Germinal center (tissue), 1 donor: ENCODE data around the gene ADAMTS1.

Experiments used
- DNase-seq: peaks from one replicate; pipeline ENCODE4 v3.0.0; 2012; ENCODE audit warnings: mixed read lengths, low spot score

Gene ADAMTS1

DNA sequence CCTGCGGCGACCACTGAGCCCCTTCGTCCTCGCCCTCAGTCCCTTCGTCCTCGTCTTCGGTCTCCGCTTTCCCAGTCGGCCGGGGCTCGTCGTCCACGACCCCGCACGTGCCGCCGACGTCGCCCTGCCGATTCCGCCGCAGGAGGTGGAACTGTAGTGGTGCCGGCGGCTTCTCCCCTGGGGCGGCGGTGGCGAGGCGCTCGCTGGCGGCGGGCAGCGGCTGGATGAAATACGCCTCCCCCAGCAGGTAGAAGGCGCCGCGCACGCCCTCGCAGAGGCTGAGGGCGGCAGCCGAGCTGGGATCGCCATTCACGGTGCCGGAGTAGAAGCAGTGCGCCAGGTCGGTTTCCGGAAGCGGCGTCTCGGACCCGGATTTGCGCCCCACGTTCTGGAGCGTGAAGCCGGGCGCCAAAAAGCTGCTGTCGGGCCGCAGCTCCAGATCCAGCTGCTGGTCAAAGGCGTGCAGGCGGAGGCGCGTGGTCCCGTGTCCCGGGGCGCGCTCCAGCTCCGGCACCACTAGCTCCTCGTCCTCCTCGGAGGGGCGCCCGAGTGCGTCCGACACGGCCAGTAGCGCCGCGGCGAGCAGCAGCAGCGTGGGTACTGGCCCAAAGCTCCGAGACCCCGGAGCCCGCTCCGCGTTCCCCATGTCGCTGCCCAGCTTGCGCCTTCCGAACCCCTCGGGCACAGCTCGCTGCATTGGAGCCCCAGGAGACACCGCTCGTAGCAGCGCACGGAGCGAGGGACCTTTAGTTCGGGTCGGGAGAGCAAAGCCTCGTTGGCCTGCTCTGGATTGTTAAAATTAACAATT is 747 bp downstream of the ADAMTS1 start:
- no peak for DNase-seq

- DNase-seq, result no peak
Measured at GRCh38 chr21:26843933-26844257, 1.3 kb downstream of the ADAMTS1 start.

DNA sequence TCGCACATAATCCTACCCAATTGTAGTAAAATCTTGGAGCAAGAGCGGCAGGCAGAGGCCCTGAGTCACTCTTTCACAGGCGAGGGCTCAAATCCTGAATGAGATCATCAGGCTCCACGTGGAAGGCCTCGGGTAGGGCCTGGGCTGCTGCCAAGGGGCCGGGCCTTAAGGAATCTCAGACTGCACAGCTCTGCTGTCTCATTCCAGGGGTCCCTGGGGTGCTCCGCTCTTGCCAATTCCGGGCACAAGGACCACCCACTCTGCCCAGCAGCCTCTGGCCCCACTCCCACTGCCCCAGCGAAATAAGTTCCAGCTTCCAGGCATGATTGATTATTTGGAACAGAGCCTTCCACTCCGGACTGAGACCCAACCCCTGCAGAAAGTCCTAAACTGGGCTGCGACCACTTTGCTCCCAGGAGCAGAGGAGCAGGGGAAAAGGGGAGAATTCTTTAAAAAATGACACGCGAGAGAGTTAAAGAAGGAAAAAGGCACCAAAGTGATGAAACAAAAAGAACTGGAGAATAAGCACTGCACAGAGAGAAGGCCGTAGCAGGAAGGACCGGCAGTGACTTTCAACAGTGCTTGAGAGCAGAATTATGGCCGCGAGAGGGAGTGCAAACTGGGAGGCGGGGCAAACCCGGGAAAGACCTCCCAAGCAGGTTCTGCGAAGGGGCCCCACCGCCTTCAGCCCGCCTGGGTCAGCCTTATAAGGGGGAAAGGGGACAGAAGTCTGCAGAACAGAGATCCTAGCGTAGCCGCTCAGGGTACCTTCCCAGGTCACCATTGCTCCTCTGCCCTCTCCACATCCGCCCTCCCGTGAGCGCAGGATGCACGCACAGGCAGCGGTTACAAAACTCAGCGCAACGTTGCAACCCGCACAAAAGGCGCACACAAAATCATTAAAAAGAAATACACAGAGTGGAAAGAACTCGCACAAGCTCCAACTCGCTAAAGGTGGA is 2.0 kb downstream of the ADAMTS1 start:
- no peak for DNase-seq

- no peak for DNase-seq
Measured at GRCh38 chr21:26842300-26842699, 2.9 kb downstream of the ADAMTS1 start.

DNA sequence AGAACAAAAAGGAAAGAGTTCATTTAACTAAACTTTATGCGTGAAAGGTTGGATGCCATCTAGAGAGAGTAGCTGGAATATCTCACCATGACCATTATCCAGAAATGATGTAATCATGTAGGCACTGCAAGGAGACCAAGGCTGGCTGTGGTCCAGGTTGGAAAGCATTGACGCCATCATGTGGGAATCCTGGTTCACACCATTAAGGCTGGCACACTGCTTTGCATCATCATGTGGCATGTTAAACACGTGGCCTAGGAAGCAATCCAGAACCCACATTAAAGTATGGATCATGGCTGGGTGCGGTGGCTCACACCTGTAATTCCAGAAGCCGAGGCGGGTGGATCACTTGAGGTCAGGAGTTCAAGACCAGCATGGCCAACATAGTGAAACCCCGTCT is 4.3 kb downstream of the ADAMTS1 start:
- no peak for DNase-seq

- DNase-seq, result no peak
Measured at GRCh38 chr21:26840201-26840600, 5.0 kb downstream of the ADAMTS1 start.

DNA sequence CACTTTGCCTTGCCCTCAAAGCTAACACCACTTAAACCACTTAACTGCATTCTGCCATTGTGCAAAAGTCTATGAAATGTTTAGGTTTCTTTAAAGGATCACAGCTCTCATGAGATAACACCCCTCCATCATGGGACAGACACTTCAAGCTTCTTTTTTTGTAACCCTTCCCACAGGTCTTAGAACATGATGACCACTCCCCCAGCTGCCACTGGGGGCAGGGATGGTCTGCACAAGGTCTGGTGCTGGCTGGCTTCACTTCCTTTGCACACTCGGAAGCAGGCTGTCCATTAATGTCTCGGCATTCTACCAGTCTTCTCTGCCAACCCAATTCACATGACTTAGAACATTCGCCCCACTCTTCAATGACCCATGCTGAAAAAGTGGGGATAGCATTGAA is 7.7 kb downstream of the ADAMTS1 start:
- no peak for DNase-seq

DNA sequence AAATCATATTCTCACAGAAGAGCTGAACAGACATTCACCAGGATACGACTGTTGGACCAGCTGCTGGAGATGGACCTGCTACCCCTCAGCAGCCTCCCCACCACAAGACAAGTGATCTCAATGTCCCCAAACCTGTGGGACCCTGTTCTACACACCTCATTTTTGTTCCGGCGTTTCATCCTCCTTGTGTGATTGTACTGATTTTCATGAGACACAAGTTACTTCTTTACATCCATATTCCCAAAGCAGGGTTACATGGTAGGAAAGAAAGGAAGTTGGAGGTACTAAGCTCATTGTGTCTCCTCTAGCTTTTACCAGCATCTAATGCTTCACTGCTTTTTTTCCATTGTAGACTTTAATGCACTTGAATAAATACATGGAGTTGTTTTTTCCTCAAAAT is 8.7 kb downstream of the ADAMTS1 start:
- no peak for DNase-seq

- no peak for DNase-seq
Measured at GRCh38 chr21:26835714-26836265, 9.4 kb downstream of the ADAMTS1 start.

GRCh38 chr21:26835027-26835713 is 10.0 kb downstream of the ADAMTS1 start:
- no peak for DNase-seq

- DNase-seq, result no peak
Measured at GRCh38 chr21:26834181-26834905, 10.9 kb downstream of the ADAMTS1 start.

- no peak for DNase-seq
Measured at GRCh38 chr21:26833460-26833939, 11.7 kb downstream of the ADAMTS1 start.

DNA sequence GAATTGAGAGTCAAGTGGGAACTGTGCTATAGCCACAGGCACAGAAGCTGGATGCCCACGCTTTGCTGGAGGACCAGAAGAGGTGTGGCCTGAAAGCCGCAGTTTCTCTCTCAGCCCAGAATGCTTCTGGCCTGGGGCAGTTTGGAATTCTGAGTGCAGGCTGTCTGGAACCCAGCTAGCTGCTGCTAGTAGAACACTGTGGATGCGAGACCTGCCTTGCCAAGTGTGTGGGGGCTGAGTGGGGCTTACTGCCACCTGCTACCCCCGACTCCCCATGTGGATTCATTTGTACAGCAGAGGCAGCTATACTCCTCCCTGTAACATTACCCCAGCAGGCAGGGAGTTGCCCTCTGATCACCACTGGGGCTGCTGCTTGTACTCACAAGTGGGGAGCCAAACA is 12.2 kb downstream of the ADAMTS1 start:
- no peak for DNase-seq

DNA sequence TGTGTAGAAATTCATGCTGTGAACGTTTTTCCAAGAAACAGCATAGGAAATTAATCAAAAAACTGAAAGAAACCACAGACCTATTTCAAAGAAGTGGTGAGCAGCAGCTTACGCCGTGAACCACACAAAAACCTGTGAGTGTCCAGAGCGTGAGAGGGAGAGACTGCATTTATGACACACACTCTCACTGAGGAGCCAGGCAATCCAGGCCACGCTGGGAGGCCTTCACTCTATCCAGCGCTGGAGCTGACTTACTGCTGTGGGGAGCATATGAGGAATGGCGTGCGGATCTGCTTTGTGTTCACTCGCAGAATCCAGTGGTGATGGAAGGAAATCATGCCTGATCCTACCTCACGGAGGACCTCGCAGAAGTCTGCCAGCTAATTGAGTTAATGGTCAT is 12.7 kb downstream of the ADAMTS1 start:
- DNase-seq, result no peak

GRCh38 chr21:26826801-26827200 is 18.4 kb downstream of the ADAMTS1 start:
- DNase-seq, result no peak

DNA sequence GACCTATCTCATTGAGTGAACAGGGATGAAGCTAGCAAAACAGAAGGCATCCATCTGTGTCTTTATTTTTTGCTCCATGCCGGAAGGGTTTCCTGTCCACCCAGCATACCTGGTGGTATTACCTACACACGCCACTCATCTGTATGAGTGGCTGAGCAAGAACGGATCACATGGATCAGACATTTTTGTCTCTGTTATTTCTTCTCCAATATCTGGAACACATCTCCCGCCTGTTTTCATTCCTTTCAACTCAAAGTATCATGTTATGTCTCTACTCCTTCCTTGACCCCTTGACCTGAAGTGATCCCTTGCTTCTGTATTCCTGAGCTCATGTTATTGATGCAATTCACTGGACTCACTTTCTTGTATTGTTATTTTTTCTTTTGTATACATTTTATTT is 24.7 kb downstream of the ADAMTS1 start:
- no peak for DNase-seq

- DNase-seq, result no peak
Measured at GRCh38 chr21:26819740-26820324, 25.4 kb downstream of the ADAMTS1 start.

GRCh38 chr21:26818906-26819305 is 26.3 kb downstream of the ADAMTS1 start:
- no peak for DNase-seq

DNA sequence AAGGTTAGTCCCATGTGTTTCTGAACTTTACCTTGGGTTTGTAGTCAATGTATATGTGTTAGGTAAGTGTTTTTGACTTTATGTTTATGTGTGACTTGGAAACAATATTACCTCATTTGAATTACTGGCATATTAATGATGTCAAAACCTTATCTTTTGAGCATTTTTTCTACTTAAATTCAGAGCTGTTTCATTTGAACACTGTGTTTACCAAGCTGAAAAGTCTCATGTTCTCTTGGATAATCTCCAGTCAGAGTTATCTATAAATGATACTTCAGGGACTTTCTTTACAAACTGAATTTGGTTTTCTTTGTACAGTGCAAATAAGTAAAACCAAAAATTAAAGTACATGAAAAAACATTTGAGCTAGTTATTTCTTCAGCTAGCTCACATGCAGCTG is 30.0 kb downstream of the ADAMTS1 start:
- no peak for DNase-seq

GRCh38 chr21:26814386-26814785 is 30.8 kb downstream of the ADAMTS1 start:
- DNase-seq, result no peak

DNA sequence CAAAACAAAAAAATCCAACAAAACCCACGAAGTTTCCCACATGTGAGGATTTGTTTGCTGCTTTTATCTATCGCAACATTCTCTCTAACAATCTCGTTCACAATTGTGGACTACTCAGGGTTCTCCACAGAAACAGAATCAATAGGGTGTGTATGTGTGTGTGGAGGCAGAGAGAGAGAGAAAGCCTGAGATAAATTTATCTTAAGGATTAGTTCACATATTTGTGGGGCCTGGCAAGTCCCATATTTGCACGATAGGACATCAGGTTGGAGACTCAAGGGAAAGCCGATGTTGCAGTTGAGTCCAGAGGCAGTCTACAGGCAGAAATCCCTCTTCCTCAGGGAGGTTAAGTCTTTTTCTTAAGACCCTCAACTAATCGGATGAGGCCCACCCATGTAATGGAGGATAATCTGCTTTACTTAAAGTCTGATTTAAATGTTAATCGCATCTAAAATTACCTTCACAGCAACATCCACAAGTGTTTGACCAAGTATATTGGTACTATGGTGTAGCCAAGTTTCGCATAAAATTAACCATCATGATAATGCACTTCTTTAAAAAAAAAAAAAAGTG is 31.7 kb downstream of the ADAMTS1 start:
- DNase-seq, result no peak
